HTERT RPE-1 (cell line): Measurements from ENCODE around the gene KCTD7.
"Not testable (repeated sequence)": the region's sequence is repeated elsewhere in the genome, so short reads cannot be mapped to it uniquely, and the experiment has no call there.

Experiments
- in situ Hi-C: fragments of 300-500 bp; cut with MboI; formaldehyde crosslinking; loops from 4 replicates; pipeline ENCODE4 v1.14.3; 2020; ENCODE audit warnings: low sequenced_read_pairs

The KCTD7 gene

DNA sequence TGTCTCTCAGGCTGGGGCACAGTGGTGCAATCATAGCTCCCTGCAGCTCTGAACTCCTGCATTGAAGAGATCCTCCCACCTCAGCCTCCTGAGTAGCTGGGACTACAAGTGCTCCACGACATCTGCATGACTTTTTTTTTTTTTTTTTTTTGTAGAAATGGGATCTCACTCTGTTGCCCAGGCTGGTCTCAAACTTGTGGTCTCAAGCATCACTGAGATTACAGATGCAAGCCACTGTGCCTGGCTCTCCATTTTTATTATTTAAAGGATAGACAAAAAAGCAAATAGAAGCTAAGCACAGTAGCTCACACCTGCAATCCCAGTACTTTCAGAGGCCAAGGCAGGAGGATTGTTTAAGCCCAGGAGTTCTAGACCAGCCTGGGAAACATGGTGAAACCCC lies 13.0 kb upstream of the KCTD7 start:
- in situ Hi-C loops = no loop called here

DNA sequence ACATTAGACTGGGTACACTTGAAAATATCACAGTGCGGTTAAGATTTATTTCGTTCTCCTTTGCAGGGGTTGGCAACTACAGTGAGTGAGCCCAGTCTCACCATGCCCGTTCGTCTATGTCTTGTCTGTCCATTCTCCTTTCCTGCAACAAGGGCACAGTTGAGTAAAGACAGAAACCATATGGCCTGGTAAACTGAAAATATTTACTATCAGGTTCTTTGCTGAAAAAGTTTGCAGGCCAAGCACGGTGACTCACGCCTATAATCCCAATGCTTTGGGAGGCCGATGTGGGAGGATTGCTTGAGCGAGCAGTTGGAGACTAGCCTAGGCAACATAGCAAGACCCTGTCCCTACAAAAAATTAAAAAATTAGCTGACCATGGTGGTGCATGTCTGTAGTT lies 11.4 kb upstream of the KCTD7 start:
- in situ Hi-C loops = no loop called here

DNA sequence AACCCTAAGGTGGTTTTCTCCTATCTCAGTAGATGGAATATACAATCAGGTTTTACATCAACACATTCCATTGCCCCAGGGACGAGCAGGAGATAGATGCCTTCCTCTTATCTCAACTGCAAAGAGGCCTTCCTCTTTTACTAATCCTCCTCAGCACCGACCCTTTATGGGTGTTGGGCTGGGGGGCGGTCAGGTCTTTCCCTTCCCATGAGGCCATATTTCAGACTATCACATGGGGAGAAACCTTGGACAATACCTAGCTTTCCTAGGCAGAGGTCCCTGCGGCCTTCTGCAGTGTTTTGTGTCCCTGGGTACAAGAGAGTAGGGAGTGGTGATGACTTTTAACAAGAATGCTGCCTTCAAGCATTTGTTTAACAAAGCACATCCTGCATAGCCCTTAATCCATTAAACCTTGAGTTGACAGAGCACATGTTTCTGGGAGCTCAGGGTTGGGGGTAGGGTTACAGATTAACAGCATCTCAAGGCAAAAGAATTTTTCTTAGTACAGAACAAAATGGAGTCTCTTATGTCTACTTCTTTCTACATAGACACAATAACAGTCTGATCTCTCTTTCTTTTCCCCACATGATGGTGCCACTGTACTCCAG lies 9.2 kb upstream of the KCTD7 start:
- in situ Hi-C loops = not testable (repeated sequence)

DNA sequence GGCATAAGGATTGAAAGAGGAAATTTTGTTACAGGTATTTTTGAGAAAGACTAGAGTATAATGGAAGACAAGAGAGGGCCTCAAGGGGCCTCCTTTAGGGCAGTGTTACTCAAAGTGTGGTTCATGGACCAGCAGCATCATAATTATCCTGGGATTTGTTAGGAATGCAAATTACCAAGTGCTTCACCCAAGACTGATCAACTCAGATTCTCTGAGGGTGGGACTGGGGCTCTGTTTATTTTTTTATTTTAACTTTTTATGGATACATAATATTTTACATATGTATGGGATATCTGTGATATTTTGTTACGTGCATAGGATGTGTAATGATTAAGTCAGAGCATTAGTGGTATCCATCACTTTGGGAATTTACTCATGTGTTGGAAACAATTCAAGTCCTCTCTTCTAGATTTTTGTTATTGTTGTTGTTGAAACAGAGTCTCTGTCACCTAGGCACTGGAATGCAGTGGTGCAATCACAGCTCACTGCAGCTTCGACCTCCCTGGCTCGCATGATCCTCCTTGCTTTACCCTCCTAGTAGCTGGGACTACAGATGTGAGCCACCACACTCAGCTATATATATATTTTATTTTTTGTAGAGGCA lies 2.2 kb upstream of the KCTD7 start:
- in situ Hi-C loops = no loop called here

DNA sequence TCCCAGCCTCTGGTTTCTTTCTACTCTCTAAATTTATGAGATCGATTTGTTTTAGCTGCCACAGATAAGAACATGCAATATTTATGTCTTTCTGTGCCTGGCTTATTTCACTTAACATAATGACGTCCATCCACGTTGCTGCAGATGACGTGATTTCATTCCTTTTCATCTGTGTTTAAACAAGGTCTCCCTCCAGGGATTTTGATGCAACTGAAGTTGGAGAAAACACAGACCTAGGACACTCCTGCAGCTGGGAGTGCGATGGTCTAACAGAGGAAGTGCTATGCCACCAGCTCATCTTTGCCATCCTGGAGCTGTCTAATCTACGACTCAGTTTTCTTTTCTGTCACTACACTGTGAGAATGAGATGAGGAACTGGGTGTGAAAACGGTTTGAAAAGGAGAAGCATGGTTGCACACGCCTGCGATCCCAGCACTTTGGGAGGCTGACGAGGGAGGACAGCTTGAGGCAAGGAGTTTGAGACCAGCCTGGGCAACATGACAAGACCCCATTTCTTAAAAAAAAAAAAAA lies 1.5 kb upstream of the KCTD7 start:
- in situ Hi-C loops = no loop called here

DNA sequence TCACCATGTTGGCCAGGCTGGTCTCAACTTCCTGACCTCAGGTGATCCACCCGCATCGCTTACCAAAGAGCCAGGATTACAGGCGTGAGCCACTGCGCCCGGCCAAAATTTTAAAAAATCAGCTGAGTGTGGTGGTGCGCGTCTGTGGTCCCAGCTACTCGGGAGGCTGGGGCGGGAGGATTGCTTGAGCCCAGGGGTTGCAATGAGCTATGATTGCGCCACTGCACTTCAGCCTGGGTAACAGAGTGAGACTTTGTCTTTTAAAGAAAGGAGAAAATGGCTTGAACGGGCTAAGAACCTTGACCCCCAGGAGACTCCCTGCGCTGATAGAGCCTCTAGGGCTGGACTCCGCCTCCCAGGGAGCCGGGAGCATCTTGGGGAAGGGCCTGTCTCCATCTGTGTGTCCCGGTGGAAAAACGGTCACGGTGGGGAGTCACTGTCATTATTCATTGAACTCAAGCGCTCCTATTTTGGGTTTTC lies 760 bp upstream of the KCTD7 start:
- in situ Hi-C loops = no loop called here

DNA sequence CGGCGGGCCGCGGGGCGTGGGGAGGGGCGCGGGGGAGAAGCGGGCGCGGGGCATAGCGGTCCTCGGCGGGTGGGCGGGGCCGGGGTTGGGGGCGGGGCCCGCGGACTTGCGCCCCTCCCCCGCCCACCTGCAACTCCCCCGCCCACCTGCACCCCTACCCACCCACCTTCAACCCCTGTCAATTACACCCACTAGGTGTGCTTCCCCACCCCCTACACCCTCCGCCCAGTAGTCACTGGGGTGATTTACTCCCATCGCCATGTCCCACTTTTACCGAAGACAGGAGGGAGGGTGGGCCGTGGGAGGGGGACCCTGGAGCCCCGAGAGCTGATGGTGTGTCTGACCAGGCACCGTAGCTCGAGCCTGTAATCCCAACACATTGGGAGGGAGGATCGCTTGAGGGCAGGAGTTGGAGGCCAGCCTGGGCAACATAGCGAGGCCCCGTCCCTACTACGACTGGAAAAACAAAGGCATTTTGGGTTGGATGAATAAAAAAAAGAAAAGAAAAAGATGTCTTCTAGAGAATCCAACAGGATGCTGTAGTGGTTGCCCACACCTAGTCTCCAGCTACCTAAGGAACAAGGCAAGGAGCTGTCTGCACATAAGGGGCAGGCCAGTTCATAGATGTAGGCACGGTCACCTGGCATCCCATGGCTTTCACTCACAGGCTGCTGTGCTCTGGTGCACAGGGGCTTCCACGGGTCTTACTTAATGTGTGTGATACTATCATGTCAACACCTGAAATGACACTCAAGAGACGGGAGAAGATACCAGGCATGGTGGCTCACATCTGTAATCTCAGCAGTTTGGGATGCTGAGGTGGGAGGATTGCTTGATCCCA lies 761 bp downstream of the KCTD7 start:
- in situ Hi-C loops = no loop called here

DNA sequence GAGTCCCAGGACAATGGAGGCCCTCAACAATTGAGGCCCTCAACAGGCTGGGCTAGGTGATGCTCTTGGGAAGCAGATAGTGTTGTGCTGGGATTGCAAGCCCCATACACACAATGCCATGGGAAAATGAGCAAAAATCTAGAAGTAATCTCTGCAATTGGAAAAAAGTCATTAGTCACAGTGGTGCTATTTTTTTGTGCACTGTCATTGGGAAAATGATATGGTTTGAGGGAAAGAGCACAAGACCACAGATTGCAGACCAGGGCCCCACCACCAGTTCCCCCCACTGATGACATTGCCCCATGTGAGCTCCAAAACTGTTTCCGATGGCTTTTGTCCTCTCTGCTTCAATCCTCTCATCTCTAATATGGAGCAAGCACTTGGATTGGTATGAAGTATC lies 1.9 kb downstream of the KCTD7 start:
- in situ Hi-C loops = no loop called here

DNA sequence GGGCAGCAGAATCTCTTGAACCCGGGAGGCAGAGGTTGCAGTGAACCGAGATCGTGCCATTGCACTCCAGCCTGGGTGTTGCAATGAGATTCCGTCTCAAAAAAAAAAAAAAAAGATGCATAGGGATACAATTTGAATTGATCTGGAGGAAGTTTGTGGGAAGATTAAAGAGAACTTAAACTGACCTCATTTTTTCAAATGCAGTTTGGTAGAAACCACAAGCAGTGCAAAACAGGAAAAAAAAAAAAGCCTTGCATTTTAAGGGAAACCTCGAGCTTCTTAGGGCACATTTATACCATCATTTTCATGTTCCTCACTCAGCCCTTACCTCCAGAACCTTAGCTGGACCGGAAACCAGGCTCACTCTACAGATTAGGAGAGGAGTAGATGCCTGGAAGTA lies 2.8 kb downstream of the KCTD7 start:
- in situ Hi-C loops = no loop called here

DNA sequence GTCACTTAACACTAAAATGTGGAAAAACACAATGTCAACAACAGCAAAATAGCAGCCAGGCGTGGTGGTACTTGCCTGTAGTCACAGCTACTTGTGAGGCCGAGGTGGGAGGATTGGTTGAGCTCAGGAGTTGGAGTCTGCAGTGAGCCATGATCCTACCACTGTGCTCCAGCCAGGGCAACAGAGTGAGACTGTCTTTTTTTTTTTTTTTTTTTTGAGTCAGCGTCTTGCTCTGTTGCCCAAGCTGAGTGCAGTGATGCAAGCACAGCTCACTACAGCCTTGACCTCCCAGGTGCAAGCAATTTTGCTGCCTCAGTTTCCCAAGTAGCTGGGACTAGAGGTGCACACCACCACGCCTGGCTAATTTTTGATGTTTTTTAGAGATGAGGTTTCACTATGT lies 6.1 kb downstream of the KCTD7 start:
- in situ Hi-C loops = no loop called here

DNA sequence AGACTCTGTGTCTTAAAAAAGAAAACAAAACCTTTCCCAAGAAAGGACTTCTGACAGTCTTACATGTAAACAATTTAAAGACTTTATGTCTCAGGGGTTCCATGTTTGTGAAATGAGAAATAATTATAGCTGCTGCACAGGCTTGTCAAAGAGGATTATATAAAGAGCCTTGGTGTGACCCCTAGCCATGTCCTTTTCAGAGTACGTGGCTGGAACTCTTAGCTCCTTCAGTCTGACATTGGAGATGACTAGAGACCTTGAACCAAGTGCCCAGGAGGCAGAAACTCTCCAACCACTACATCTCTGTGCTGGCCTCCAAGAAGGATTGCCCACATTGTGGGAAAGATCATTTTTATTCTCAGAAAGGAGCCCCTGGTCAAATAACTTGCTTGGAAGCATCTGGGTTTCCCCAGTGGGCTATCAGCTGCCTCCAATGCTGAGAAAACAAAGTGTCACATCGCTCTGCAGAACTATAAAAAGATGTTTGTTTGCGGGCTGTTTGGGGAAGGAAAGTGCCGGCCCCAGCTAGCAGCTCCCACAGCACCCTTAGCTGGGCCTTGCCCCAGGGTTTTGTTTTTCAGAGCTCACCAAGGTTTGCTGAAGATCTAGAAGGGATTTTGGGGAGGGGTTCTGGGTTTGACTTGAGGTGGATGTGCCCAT lies 6.8 kb downstream of the KCTD7 start:
- in situ Hi-C loops = not testable (repeated sequence)

DNA sequence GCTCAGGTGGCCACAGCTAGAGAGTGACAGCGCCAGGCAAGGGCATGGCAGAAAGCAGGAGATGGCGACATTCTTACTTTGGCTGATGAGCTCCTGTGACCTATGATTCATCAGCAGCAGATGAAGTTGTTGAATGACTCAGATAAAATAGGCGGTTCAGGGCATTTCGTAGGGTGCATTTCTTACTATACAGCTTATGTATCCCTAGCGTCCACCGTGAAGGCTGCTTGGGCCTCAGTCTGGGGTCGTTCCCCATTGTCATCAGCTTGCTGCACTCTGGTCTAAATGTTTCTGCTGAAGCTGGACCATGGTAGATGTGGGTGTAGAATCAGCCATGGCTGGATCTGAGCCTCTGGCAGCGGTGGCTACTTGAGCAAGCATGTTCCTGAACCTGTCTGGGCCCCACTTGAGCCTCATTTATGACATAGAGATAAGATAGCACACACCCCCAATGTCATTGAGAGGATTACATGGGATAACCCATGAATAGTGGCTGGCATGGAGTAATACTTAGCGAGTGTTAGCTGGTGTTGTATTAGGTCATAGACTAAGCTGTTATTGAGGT lies 7.4 kb downstream of the KCTD7 start:
- in situ Hi-C loops = not testable (repeated sequence)

DNA sequence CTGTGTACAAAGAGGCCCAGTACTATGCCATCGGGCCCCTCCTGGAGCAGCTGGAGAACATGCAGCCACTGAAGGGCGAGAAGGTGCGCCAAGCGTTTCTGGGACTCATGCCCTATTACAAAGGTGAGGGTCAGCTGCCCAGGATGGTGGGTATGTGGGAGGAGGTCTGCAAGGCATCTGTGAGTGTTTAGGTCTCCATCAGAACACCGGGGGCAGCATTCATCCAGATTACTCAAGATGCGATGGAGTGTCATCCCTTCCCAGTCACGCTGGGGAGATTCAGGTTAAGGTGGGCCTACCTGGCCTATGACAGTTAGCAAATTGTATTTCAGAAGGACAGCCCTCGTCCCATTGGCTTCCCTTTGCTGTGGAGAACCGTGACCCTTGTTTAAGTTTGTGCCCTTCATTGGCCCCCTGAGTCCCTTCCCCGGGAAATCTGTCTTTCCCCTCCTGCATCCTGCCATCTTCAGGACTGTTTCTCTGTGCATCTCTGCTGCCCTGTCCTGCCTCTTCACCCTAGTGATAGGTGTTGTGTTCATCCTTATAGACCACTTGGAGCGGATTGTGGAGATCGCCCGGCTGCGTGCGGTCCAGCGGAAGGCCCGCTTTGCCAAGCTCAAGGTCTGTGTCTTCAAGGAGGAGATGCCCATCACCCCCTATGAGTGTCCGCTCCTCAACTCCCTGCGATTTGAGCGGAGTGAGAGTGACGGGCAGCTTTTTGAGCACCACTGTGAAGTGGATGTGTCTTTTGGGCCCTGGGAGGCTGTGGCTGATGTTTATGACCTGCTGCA lies 9.8 kb downstream of the KCTD7 start:
- in situ Hi-C loops = no loop called here

DNA sequence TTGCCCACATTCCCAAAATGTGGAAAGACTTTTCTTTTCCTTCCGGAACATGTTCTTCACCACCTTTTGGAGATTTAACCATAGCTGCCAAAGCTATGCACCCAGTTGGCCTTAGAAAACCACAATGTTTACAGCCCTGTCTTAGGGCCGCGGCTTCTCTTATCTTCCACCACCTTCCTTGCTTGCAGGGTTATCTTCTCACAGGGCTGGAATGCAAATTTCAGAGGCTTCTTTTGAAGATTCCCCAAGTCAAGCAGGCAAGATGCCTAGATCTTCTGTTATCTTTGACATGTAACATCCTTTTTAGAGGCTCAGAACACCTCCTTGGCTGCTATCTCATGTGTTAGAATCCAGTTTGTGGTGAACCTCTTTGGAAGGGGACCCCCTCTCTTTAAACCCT lies 11.1 kb downstream of the KCTD7 start:
- in situ Hi-C loops = no loop called here

DNA sequence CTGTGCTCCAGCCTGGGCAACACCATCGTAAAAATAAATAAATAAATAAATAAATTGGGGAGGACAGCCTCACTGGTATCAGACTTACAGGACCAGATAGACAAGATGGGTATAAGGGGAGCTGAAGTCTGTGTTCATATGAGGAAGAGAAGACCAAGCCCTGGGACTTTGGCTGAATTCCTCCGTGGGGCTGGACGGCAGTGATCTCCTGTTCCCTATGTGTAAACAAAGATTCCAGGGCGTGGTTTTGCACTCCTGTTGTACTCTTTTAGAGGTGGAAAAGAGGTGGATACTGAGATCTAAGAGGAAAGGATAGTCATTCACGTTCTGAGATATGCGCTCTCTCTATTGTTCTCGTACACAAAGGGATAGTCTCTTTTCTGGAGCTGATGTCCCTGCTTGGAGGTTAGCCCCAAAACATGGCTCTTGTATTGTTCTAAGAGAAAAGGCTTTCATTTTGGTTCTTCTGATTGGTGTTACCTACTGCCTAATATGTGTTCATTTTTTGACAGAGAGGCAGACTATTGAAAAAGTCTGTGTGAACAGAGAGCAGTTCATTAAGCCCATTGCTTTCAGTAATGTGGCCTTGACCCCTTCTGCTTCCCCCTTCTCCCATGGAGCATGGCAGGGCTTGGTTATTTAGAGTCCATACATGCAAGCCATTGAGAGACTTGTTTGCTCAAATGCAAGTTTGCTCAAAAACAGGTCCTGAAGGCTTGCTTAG lies 12.3 kb downstream of the KCTD7 start:
- in situ Hi-C loops = no loop called here

DNA sequence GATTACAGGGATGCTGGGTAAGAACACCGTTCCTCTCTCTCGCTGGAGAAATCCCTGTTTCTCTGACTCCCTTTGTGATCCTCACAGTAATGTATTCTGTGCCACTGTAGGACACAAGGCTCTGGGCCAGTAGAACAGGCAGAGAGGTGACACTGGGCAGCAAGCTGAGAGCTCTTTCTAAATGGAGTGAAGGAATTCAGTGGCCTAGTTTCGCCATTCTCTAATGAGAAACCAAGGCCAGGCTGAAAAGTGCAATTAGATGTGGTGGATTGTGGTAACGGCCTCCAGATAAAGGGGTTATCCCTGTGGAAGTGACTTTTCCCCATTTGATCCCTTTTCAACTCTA lies 12.8 kb downstream of the KCTD7 start:
- in situ Hi-C loops = no loop called here

DNA sequence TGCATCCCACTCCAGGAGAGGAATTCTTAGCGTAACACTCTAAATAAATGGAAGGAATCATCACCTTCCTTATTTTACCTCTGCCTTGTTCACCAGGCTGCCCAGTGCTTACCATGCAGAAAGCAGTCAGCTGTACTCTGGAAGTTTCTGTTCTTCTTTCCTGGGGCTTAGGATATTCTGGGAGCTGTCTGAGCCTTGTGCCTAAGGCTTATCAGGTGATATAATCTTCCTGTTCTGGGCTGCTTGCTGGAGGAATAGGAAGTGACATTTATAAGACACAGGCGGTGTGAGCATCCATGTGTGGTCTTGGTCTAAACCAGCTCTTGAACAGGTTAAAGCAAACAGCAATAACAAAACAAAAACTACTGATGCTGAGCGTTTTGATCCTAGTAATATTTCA lies 13.5 kb downstream of the KCTD7 start:
- in situ Hi-C loops = no loop called here

DNA sequence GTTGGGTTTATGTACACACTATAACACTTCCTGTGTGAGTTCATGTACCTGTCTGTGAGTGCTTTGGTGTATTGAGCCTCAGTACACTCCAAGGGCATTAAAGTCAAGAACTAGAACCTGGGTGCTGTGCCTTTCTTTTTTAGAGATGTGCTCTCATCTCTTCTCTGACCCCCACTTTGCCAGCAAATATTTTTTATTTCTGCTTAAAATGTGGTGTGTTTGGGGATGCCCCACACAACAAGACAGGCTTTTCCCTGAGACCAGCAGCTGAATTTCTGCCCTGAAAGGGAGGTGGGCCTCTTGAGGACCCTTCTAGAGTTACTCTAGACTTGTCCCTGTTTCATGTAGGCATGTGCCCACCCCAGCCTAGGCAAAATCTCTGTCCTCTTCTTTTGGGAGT lies 14.3 kb downstream of the KCTD7 start:
- in situ Hi-C loops = no loop called here

DNA sequence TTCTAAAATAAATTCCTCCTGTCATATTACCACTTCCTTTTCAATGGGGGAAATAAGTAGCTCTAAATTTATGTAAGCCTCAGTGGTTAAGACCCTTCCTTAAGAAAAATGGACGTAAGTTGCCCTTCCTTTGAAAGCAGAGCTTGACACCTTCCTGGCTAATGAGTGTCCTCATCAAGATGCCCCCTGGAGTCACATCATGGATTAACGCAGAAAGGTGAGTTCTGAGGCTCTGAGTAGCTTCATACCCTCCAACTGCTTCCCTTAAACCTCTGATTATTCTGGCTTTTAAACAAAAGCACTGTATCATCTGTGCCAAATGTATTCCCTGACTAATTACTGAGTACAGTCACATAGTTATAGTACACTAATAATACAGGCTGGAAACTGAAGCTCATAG lies 14.7 kb downstream of the KCTD7 start:
- in situ Hi-C loops = no loop called here

DNA sequence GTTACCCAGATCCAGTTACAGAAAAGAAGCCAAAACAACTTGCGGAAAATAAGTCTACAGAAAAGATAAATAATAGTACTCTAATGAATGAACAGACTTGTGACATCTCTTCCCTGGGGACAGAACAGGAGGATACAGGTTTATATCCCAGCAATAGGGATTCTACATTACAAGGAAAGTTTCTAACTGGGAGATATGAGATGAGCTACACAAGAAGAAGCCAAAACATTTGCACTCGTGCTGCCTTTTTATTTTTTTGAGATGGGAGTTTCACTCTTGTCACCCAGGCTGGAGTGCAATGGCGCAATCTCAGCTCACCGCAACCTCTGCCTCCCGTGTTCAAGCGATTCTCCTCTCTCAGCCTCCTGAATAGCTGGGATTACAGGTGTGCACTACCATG lies 22.3 kb downstream of the KCTD7 start:
- in situ Hi-C loops = not testable (repeated sequence)
